HepG2 (cell line): Measurements from ENCODE around the gene HSF4. TPM values are rescaled to one million over a fixed set of nuclear protein-coding genes. Genes with fewer than 3 reads are reported as not detected.

Experiments used
- EP300 ChIP-seq, 3 experiments: sonication (generic) in 1 of 3; formaldehyde crosslinking in 1 of 3; IDR thresholded peaks; 2 replicates each; pipeline versions ENCODE4 v1.5.1 to v1.6.1; 2011 to 2020; ENCODE audit warnings: low read depth in 2 of 3, low read length in 2 of 3, borderline replicate concordance in 1 of 3, improper control_type of control experiment in 1 of 3, mild to moderate bottlenecking in 1 of 3, missing genetic modification reagents in 1 of 3, moderate library complexity in 1 of 3
- FOXK1 ChIP-seq: sonication (generic); formaldehyde crosslinking; IDR thresholded peaks from 2 replicates; pipeline ENCODE4 v1.4.0; 2020; ENCODE audit warnings: low read depth, missing genetic modification reagents, borderline replicate concordance
- HBP1 ChIP-seq: IDR thresholded peaks from 2 replicates; pipeline ENCODE4 v1.6.1; 2016; ENCODE audit warnings: low read depth, control low read depth
- JUND ChIP-seq: sonication (generic); formaldehyde crosslinking; IDR thresholded peaks from 2 replicates; pipeline ENCODE4 v1.8.0; 2022; ENCODE audit warnings: mild to moderate bottlenecking, missing genetic modification reagents
- MEIS1 ChIP-seq: sonication (generic); formaldehyde crosslinking; IDR thresholded peaks from 2 replicates; pipeline ENCODE4 v1.9.0; 2021; ENCODE audit warnings: mild to moderate bottlenecking, missing genetic modification reagents, moderate library complexity, borderline replicate concordance
- POGK ChIP-seq: sonication (generic); formaldehyde crosslinking; conservative IDR thresholded peaks from 2 replicates; pipeline ENCODE4 v1.8.0; 2022; ENCODE audit warnings: mild to moderate bottlenecking, moderate library complexity, missing genetic modification reagents
- RFX1 ChIP-seq: fragments of 450-650 bp; IDR thresholded peaks from 2 replicates; pipeline ENCODE4 v1.6.1; 2017
- SETDB1 ChIP-seq: sonication (generic); formaldehyde crosslinking; IDR thresholded peaks from 2 replicates; pipeline ENCODE4 v1.5.1; 2020; ENCODE audit warnings: missing genetic modification reagents, mild to moderate bottlenecking, borderline replicate concordance
- SP1 ChIP-seq, 2 experiments: fragments of 450-650 bp in 1 of 2; sonication (generic) in 1 of 2; formaldehyde crosslinking in 1 of 2; IDR thresholded peaks; 2 replicates each; pipeline versions ENCODE4 v1.4.0 to v1.6.1; 2016 to 2020; ENCODE audit warnings: missing genetic modification reagents in 1 of 2
- TFAP4 ChIP-seq: sonication (generic); IDR thresholded peaks from 2 replicates; pipeline ENCODE4 v1.6.1; 2016; ENCODE audit warnings: low read depth, borderline replicate concordance
- ZFYVE20 ChIP-seq: sonication (generic); formaldehyde crosslinking; IDR thresholded peaks from 2 replicates; pipeline ENCODE4 v1.8.0; 2023; ENCODE audit warnings: low read depth, mild to moderate bottlenecking, moderate library complexity, missing genetic modification reagents, borderline replicate concordance
- ZNF12 ChIP-seq: sonication (generic); formaldehyde crosslinking; IDR thresholded peaks from 2 replicates; pipeline ENCODE4 v1.5.0; 2020; ENCODE audit warnings: missing genetic modification reagents
- ZNF205 ChIP-seq: IDR thresholded peaks from 2 replicates; pipeline ENCODE4 v1.6.1; 2018; ENCODE audit warnings: missing biosample characterization, missing genetic modification reagents
- ZNF331 ChIP-seq: sonication (generic); formaldehyde crosslinking; IDR thresholded peaks from 2 replicates; pipeline ENCODE4 v1.4.0; 2020; ENCODE audit warnings: missing genetic modification reagents
- ZNF34 ChIP-seq: sonication (generic); formaldehyde crosslinking; IDR thresholded peaks from 2 replicates; pipeline ENCODE4 v1.4.0; 2020; ENCODE audit warnings: mild to moderate bottlenecking, missing genetic modification reagents, borderline replicate concordance
- ZNF354B ChIP-seq: sonication (generic); formaldehyde crosslinking; IDR thresholded peaks from 2 replicates; pipeline ENCODE4 v1.8.0; 2022; ENCODE audit warnings: mild to moderate bottlenecking, missing genetic modification reagents
- ZNF431 ChIP-seq: sonication (generic); formaldehyde crosslinking; IDR thresholded peaks from 2 replicates; pipeline ENCODE4 v1.9.0; 2022; ENCODE audit warnings: missing genetic modification reagents, low read depth, mild to moderate bottlenecking, borderline replicate concordance
- ZNF574 ChIP-seq: sonication (generic); formaldehyde crosslinking; IDR thresholded peaks from 2 replicates; pipeline ENCODE4 v1.4.0; 2020; ENCODE audit warnings: missing genetic modification reagents
- ZNF83 ChIP-seq: sonication (generic); formaldehyde crosslinking; IDR thresholded peaks from 2 replicates; pipeline ENCODE4 v1.4.0; 2020; ENCODE audit warnings: missing genetic modification reagents, mild to moderate bottlenecking, borderline replicate concordance
- polyA plus RNA-seq, 8 experiments: library from polyadenylated mRNA; depleted of rRNA in 3 of 8; stranded (reverse) in 7 of 8; unstranded in 1 of 8; fragments of >200 nt; fragmentation: Illumina TruSeq in 4 of 8; extraction: Trizol in 4 of 8; gene quantifications; 2 replicates each; pipeline versions ENCODE4 v1.2.1 to v1.2.3, GENCODE V29; 2011 to 2016; ENCODE audit warnings: low read depth in 4 of 8, missing spikeins in 1 of 8, mixed read lengths in 1 of 8; ENCODE audit not compliant: insufficient read depth in 1 of 8
- total RNA-seq, 5 experiments: library from RNA; depleted of rRNA; stranded (reverse); fragments of >200 nt; fragmentation: Illumina TruSeq; extraction: Trizol; gene quantifications; 2 replicates each; pipeline ENCODE4 v1.2.3, GENCODE V29; 2016; ENCODE audit warnings: low read depth in 1 of 5

Gene HSF4
- total and polyA plus RNA-seq, 2 of the 13 experiments (the other 11 are each of a cell fraction or from before 2014, with no cell fraction given): 3.5 to 16.9 TPM

GRCh38 chr16:67177743-67178699 is 13.5 kb downstream of the HSF4 start (continued):
- no peak for TF ChIP-seq RFX1
- TF ChIP-seq MEIS1 (CRISPR knock-in tag): peak; percentile 80; the same call in 1 of the 2 replicates
- TF ChIP-seq ZNF331 (CRISPR knock-in tag): peak; percentile 27; the same call in 1 of the 2 replicates
- 0 out of 2 replicates have a peak, but pooled peaks have one; percentile 42 for TF ChIP-seq ZNF12 (CRISPR knock-in tag)
- no peak for TF ChIP-seq SETDB1 (CRISPR knock-in tag)
- peak; percentile 92; the same call in 1 of the 2 replicates for TF ChIP-seq ZNF83
- peak; percentile 55 for TF ChIP-seq POGK (CRISPR knock-in tag)
- TF ChIP-seq ZNF205 (CRISPR knock-in tag): no peak
- 0 out of 2 replicates have a peak, but pooled peaks have one; percentile 28 for TF ChIP-seq ZNF431
- TF ChIP-seq TFAP4: peak; percentile 20; the same call in 1 of the 2 replicates
- TF ChIP-seq ZNF354B: no peak
- TF ChIP-seq ZFYVE20 (CRISPR knock-in tag): peak; percentile 72
- TF ChIP-seq HBP1 (CRISPR knock-in tag): peak; percentile 85
- no peak for TF ChIP-seq EP300 (IDR thresholded peaks at IDR 0.05; ENCODE audit: low read depth in 2 of 2, low read length in 2 of 2)
- TF ChIP-seq EP300 (CRISPR knock-in tag; IDR thresholded peaks at IDR 0.05; ENCODE audit: borderline replicate concordance): no peak
- 0 out of 2 replicates have a peak, but pooled peaks have one; percentile 61 for TF ChIP-seq ZNF574 (CRISPR knock-in tag)
- no peak for TF ChIP-seq JUND (CRISPR knock-in tag)
- 0 out of 2 replicates have a peak, but pooled peaks have one; percentile 76 for TF ChIP-seq ZNF34 (CRISPR knock-in tag)
- TF ChIP-seq SP1 (IDR thresholded peaks at IDR 0.05): no peak
- peak; percentile 48; the same call in 1 of the 2 replicates for TF ChIP-seq SP1 (CRISPR knock-in tag; IDR thresholded peaks at IDR 0.05)
- 0 out of 2 replicates have a peak, but pooled peaks have one; percentile 15 for TF ChIP-seq FOXK1 (CRISPR knock-in tag)
